ENCODE data around the gene TMEM117. TPM values are rescaled to one million over a fixed set of nuclear protein-coding genes. Genes with fewer than 3 reads are reported as not detected.
"Not testable (repeated sequence)": the region's sequence is repeated elsewhere in the genome, so short reads cannot be mapped to it uniquely, and the experiment has no call there.

TMEM117 gene
- total RNA-seq, 1 donor from 2014 or later: 4.0 TPM

- no peak for DNase-seq (ENCODE audit: low read depth in 2 of 2)
Observed at GRCh38 chr12:44206045-44206444, 370.2 kb downstream of the TMEM117 start.

- no peak for DNase-seq (ENCODE audit: low read depth in 2 of 2)
Observed at GRCh38 chr12:44217146-44217883, 381.4 kb downstream of the TMEM117 start.

- no peak for DNase-seq (ENCODE audit: low read depth in 2 of 2)
Observed at GRCh38 chr12:44223736-44224135, 387.9 kb downstream of the TMEM117 start.

GRCh38 chr12:44224399-44225148 lies 388.7 kb downstream of the TMEM117 start:
- DNase-seq (ENCODE audit: low read depth in 2 of 2): no peak

- DNase-seq (ENCODE audit: low read depth in 2 of 2): no peak
Observed at GRCh38 chr12:44225149-44225510, 389.2 kb downstream of the TMEM117 start.

- no peak for DNase-seq (ENCODE audit: low read depth in 2 of 2)
Observed at GRCh38 chr12:44227616-44228015, 391.7 kb downstream of the TMEM117 start.

GRCh38 chr12:44229846-44230245 lies 394.0 kb downstream of the TMEM117 start:
- DNase-seq (ENCODE audit: low read depth in 2 of 2): no peak

- DNase-seq (ENCODE audit: low read depth in 2 of 2): no peak
Observed at GRCh38 chr12:44235674-44236073, 399.8 kb downstream of the TMEM117 start.

GRCh38 chr12:44240186-44240585 lies 404.3 kb downstream of the TMEM117 start:
- no peak for DNase-seq (ENCODE audit: low read depth in 2 of 2)

- DNase-seq (ENCODE audit: low read depth in 2 of 2): no peak
Observed at GRCh38 chr12:44245932-44246331, 410.1 kb downstream of the TMEM117 start.

GRCh38 chr12:44246482-44247105 lies 410.7 kb downstream of the TMEM117 start:
- DNase-seq (ENCODE audit: low read depth in 2 of 2): no peak

GRCh38 chr12:44247588-44247987 lies 411.7 kb downstream of the TMEM117 start:
- no peak for DNase-seq (ENCODE audit: low read depth in 2 of 2)

- no peak for DNase-seq (ENCODE audit: low read depth in 2 of 2)
Observed at GRCh38 chr12:44248436-44248835, 412.6 kb downstream of the TMEM117 start.

GRCh38 chr12:44250440-44250839 lies 414.6 kb downstream of the TMEM117 start:
- not testable (repeated sequence) for DNase-seq (ENCODE audit: low read depth in 2 of 2)

GRCh38 chr12:44253338-44253856 lies 417.5 kb downstream of the TMEM117 start:
- DNase-seq (ENCODE audit: low read depth in 2 of 2): no peak

- DNase-seq (ENCODE audit: low read depth in 2 of 2): no peak
Observed at GRCh38 chr12:44258246-44258645, 422.4 kb downstream of the TMEM117 start.

GRCh38 chr12:44259890-44260289 lies 424.0 kb downstream of the TMEM117 start:
- no peak for DNase-seq (ENCODE audit: low read depth in 2 of 2)

- DNase-seq (ENCODE audit: low read depth in 2 of 2): no peak
Observed at GRCh38 chr12:44260581-44260980, 424.7 kb downstream of the TMEM117 start.

- DNase-seq (ENCODE audit: low read depth in 2 of 2): no peak
Observed at GRCh38 chr12:44285321-44285960, 449.6 kb downstream of the TMEM117 start.

- DNase-seq (ENCODE audit: low read depth in 2 of 2): no peak
Observed at GRCh38 chr12:44286336-44286735, 450.5 kb downstream of the TMEM117 start.

GRCh38 chr12:44286821-44287505 lies 451.1 kb downstream of the TMEM117 start:
- DNase-seq (ENCODE audit: low read depth in 2 of 2): no peak
